Measurements from ENCODE around the gene PLSCR1. TPM values are rescaled to one million over a fixed set of nuclear protein-coding genes. Genes with fewer than 3 reads are reported as not detected.

Gene PLSCR1
- total RNA-seq, 1 experiment from 2014 or later, result 58.1 TPM

DNA sequence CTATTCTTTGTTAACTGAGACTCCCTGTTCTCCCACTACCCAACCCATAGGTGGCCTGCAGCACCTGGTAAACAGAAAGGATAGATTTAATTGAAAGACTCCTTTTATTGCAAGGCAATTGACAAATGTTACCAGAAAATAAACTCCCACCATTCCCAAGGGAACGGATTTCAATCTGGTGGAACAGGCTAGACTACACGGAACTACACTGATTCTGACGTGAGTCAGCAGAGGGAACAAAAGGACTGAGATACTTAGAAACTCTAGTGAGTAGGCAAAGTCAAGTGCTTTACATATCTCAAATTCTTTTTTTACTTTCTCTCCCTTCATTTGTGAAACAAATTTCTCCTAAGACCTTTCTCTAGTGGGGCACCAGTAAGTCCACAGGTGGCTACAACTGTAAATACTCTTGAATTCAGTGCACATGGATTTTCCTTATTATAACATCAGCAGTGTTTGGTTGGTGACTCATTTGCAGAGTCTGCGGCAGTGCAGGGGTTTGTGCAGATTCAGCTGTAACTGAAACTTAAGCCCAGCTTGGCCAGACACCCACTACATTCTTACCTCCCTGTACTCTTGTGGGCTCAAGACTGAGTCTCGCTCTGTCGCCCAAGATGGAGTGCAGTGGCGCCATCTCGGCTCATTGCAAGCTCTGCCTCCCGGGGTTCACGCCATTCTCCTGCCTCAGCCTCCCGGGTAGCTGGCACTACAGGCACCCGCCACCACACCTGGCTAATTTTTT is 40.8 kb downstream of the PLSCR1 start:
- H3K4me3 Mint-ChIP-seq, result no peak overlapping the region
- H3K27ac Mint-ChIP-seq, result peak overlapping the region; percentile 91
- ChIA-PET CTCF (no interaction called here), POLR2A (no interaction called here)
- peaks cover 6% of the 10 kb centered on the region; the same call in 1 of the 2 replicates for H3K36me3 Mint-ChIP-seq
- DNase-seq (ENCODE audit: low spot score) (no peak), ATAC-seq (peak; percentile 14)
- peaks cover 58% of the 10 kb centered on the region for H3K4me1 Mint-ChIP-seq
- no peaks in the 10 kb centered on the region for H3K27me3 Mint-ChIP-seq (ENCODE audit: low read depth)
- no peak for TF ChIP-seq TEAD4 (CRISPR knock-in tag; IDR thresholded peaks at IDR 0.05)
- TF ChIP-seq GABPB1 (CRISPR knock-in tag; IDR thresholded peaks at IDR 0.05), result no peak
- TF ChIP-seq NFATC4 (CRISPR knock-in tag; IDR thresholded peaks at IDR 0.05), result no peak
- TF ChIP-seq ESRRA (CRISPR knock-in tag; IDR thresholded peaks at IDR 0.05; ENCODE audit: borderline replicate concordance), result no peak
- TF ChIP-seq, protein P1, sequence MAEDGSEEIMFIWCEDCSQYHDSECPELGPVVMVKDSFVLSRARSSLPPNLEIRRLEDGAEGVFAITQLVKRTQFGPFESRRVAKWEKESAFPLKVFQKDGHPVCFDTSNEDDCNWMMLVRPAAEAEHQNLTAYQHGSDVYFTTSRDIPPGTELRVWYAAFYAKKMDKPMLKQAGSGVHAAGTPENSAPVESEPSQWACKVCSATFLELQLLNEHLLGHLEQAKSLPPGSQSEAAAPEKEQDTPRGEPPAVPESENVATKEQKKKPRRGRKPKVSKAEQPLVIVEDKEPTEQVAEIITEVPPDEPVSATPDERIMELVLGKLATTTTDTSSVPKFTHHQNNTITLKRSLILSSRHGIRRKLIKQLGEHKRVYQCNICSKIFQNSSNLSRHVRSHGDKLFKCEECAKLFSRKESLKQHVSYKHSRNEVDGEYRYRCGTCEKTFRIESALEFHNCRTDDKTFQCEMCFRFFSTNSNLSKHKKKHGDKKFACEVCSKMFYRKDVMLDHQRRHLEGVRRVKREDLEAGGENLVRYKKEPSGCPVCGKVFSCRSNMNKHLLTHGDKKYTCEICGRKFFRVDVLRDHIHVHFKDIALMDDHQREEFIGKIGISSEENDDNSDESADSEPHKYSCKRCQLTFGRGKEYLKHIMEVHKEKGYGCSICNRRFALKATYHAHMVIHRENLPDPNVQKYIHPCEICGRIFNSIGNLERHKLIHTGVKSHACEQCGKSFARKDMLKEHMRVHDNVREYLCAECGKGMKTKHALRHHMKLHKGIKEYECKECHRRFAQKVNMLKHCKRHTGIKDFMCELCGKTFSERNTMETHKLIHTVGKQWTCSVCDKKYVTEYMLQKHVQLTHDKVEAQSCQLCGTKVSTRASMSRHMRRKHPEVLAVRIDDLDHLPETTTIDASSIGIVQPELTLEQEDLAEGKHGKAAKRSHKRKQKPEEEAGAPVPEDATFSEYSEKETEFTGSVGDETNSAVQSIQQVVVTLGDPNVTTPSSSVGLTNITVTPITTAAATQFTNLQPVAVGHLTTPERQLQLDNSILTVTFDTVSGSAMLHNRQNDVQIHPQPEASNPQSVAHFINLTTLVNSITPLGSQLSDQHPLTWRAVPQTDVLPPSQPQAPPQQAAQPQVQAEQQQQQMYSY (CRISPR knock-in tag; IDR thresholded peaks at IDR 0.05), result no peak
- TF ChIP-seq, protein P2, sequence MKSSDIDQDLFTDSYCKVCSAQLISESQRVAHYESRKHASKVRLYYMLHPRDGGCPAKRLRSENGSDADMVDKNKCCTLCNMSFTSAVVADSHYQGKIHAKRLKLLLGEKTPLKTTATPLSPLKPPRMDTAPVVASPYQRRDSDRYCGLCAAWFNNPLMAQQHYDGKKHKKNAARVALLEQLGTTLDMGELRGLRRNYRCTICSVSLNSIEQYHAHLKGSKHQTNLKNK (CRISPR knock-in tag; IDR thresholded peaks at IDR 0.05), result no peak
- TF ChIP-seq OVOL2 (CRISPR knock-in tag; IDR thresholded peaks at IDR 0.05; ENCODE audit: borderline replicate concordance), result no peak
- TF ChIP-seq HMGA2 (CRISPR knock-in tag; IDR thresholded peaks at IDR 0.05), result no peak
- TF ChIP-seq ZNF396 (CRISPR knock-in tag; IDR thresholded peaks at IDR 0.05; ENCODE audit: borderline replicate concordance), result no peak
- no peak for TF ChIP-seq E2F4 (CRISPR knock-in tag; IDR thresholded peaks at IDR 0.05; ENCODE audit: borderline replicate concordance, low read depth)
- TF ChIP-seq CTCF (IDR thresholded peaks at IDR 0.05), result no peak
- TF ChIP-seq, protein P3, sequence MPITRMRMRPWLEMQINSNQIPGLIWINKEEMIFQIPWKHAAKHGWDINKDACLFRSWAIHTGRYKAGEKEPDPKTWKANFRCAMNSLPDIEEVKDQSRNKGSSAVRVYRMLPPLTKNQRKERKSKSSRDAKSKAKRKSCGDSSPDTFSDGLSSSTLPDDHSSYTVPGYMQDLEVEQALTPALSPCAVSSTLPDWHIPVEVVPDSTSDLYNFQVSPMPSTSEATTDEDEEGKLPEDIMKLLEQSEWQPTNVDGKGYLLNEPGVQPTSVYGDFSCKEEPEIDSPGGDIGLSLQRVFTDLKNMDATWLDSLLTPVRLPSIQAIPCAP (CRISPR knock-in tag; IDR thresholded peaks at IDR 0.05), result no peak
- TF ChIP-seq SP1 (CRISPR knock-in tag; conservative IDR thresholded peaks at IDR 0.05), result no peak
- TF ChIP-seq FOXK1 (CRISPR knock-in tag; IDR thresholded peaks at IDR 0.05), result no peak
- no peak for TF ChIP-seq RORB (CRISPR knock-in tag; IDR thresholded peaks at IDR 0.05)
- no peak for TF ChIP-seq TP53 (CRISPR knock-in tag; IDR thresholded peaks at IDR 0.05)
- TF ChIP-seq ZNF232 (CRISPR knock-in tag; IDR thresholded peaks at IDR 0.05), result no peak
- TF ChIP-seq, protein P4, sequence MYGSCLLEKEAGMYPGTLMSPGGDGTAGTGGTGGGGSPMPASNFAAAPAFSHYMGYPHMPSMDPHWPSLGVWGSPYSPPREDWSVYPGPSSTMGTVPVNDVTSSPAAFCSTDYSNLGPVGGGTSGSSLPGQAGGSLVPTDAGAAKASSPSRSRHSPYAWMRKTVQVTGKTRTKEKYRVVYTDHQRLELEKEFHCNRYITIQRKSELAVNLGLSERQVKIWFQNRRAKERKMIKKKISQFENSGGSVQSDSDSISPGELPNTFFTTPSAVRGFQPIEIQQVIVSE (CRISPR knock-in tag; IDR thresholded peaks at IDR 0.05; ENCODE audit: borderline replicate concordance), result no peak
- no peak for TF ChIP-seq ATF1 (CRISPR knock-in tag; IDR thresholded peaks at IDR 0.05)
- H3K9me3 Mint-ChIP-seq, result peaks cover 19% of the 10 kb centered on the region
